Ovary (tissue), 9 donors: ENCODE results near the gene CLIC5. TPM values are rescaled to one million over a fixed set of nuclear protein-coding genes. Genes with fewer than 3 reads are reported as not detected.

Experiments
- DNase-seq, 5 donors: peaks; one replicate each; pipeline ENCODE4 v3.0.0-alpha.2; 2019 to 2020
- H3K27ac ChIP-seq, 2 donors: fragments of 200-600 bp; one replicate each; pipeline versions ENCODE4 v1.5.1 to v1.8.0; 2019 to 2022
- H3K27me3 ChIP-seq: fragments of 200-600 bp; one replicate; pipeline ENCODE4 v1.8.0; 2022
- H3K36me3 ChIP-seq: fragments of 200-600 bp; sonication (generic); one replicate; pipeline ENCODE4 v1.5.1; 2019
- H3K4me1 ChIP-seq: one replicate; pipeline ENCODE4 v1.8.1; 2013; ENCODE audit warnings: mild to moderate bottlenecking, moderate library complexity; ENCODE audit not compliant: insufficient read depth
- H3K4me3 ChIP-seq: fragments of 200-600 bp; sonication (generic); one replicate; pipeline ENCODE4 v1.5.1; 2017
- H3K9me3 ChIP-seq, 2 donors: fragments of 200-600 bp in 1 of 2; sonication (generic) in 1 of 2; one replicate each; pipeline versions ENCODE4 v1.5.1 to v1.8.1; 2013 to 2019; ENCODE audit warnings: mild to moderate bottlenecking in 1 of 2, moderate library complexity in 1 of 2
- EP300 ChIP-seq: sonication (generic); formaldehyde crosslinking; IDR thresholded peaks from one replicate; pipeline ENCODE4 v1.6.1; 2017; ENCODE audit warnings: antibody characterized with exemption
- POLR2A ChIP-seq: fragments of 450-650 bp; IDR thresholded peaks from one replicate; pipeline ENCODE4 v1.6.1; 2017; ENCODE audit warnings: antibody characterized with exemption, mild to moderate bottlenecking, moderate library complexity
- WGBS, 3 donors: extraction: QIAGEN DNeasy Blood & Tissue Kit in 1 of 3; methylation state at CpG; one replicate each; pipeline versions ENCODE4 v1.1.5 to v1.1.7; 2013 to 2017; 5-methylcytosine and 5-hydroxymethylcytosine counted together
- intact Hi-C, 4 donors: fragments of 100-400 bp; cut with DNase I; formaldehyde crosslinking; loops; one replicate each; pipeline versions ENCODE4 v1.11.0 to v1.15.1; 2022 to 2023
- polyA plus RNA-seq, 2 donors: library from polyadenylated mRNA; stranded (reverse); fragments of 200-250 nt in 1 of 2; fragments of 350-450 nt in 1 of 2; fragmentation: Illumina TruSeq in 1 of 2; extraction: RNeasy Lipid Tissue Mini Kit (QIAGEN cat#74804) in 1 of 2; gene quantifications; one replicate each; pipeline ENCODE4 v1.2.3, GENCODE V29; 2013 to 2014
- total RNA-seq, 7 donors: library from RNA; depleted of rRNA in 2 of 7; stranded (reverse); fragments of >200 nt in 2 of 7; fragmentation: NEBNext Ultra II Directional in 3 of 7; extraction: Animal tissue kit (Norgen Biotek cat#: 25700) in 3 of 7; gene quantifications; one replicate each; pipeline versions ENCODE4 v1.1.0 to v1.2.4, GENCODE V29; 2016 to 2023
- TF ChIP-seq, protein P1 (sequence below), 3 donors: fragments of 450-650 bp in 2 of 3; fragments of 200-600 bp in 1 of 3; IDR thresholded peaks; one replicate each; pipeline versions ENCODE4 v1.5.1 to v1.8.0; 2016 to 2022; ENCODE audit warnings: antibody characterized with exemption in 3 of 3, mild to moderate bottlenecking in 1 of 3
- donor health status: DM: no; HTN: no; CAD: no; lungs with moderate emphysema.
- donor health status: DM: no; HTN: no; CAD: no.
- donor health status: Bipolar disorder and iron deficiency.
- donor health status: DM: yes; HTN: yes; CAD: no.
- donor health status: DM: no; HTN: no; CAD: no.
- donor health status: DM: yes; HTN: yes; CAD: no.

The CLIC5 gene
- total and polyA plus RNA-seq, 9 donors, result 0.27 to 42.3 (median 2.0) TPM

DNA sequence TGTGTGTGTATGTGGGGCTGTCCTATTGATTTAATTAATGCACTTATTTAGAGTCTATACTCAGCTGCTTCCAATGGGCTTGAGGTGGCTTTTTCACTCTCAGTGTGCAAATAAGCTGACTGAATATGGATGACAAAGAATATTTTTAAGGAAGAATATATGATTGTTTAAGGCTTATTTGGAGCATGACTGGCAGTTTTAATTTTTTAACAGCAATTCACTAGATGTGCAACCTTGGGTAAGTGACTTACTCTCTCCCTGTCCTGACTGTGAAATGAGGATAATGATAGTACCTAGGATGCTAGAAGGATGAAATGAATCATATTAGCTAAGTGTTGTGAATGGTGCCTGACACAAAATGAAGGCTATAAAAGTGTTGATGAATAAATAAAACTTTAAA, 67.9 kb downstream of the CLIC5 start:
- TF ChIP-seq EP300 (no peak), POLR2A (no peak)
- TF ChIP-seq, protein P1, sequence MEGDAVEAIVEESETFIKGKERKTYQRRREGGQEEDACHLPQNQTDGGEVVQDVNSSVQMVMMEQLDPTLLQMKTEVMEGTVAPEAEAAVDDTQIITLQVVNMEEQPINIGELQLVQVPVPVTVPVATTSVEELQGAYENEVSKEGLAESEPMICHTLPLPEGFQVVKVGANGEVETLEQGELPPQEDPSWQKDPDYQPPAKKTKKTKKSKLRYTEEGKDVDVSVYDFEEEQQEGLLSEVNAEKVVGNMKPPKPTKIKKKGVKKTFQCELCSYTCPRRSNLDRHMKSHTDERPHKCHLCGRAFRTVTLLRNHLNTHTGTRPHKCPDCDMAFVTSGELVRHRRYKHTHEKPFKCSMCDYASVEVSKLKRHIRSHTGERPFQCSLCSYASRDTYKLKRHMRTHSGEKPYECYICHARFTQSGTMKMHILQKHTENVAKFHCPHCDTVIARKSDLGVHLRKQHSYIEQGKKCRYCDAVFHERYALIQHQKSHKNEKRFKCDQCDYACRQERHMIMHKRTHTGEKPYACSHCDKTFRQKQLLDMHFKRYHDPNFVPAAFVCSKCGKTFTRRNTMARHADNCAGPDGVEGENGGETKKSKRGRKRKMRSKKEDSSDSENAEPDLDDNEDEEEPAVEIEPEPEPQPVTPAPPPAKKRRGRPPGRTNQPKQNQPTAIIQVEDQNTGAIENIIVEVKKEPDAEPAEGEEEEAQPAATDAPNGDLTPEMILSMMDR (IDR thresholded peaks at IDR 0.05), result no peak
- no peak overlapping the region for H3K4me3 ChIP-seq
- H3K27me3 ChIP-seq, result no peaks in the 10 kb centered on the region
- H3K9me3 ChIP-seq, result no peaks in the 10 kb centered on the region
- DNase-seq, result no peak
- no peaks in the 10 kb centered on the region for H3K36me3 ChIP-seq
- intact Hi-C loops, result no loop called here
- no peak overlapping the region for H3K27ac ChIP-seq
- peaks cover 3% of the 10 kb centered on the region for H3K4me1 ChIP-seq

DNA sequence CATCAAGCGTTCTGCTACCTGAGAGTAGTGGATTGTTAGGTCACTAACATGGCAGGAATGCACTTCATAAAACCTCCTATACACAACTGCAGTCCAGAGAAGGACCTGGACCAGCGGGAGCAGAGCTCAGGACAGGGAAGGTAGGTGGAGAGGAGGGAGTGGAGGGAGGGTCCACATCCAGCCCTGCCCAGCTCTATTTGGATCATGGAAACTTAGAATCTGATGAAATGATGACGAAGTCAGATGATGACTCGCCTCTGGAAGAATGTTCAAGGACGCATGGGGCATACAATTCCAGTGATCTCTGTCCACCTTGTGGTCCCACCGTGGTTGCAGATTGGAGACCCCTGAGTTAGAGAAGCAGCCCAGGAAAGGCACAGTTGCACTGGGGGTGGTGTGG, 68.8 kb downstream of the CLIC5 start:
- no peak for DNase-seq
- Histone ChIP-seq H3K27ac (no peak overlapping the region), H3K27me3 (no peaks in the 10 kb centered on the region), H3K9me3 (no peaks in the 10 kb centered on the region), H3K4me1 (peaks cover 3% of the 10 kb centered on the region), H3K36me3 (no peaks in the 10 kb centered on the region), H3K4me3 (no peak overlapping the region)
- intact Hi-C loops, result no loop called here
- WGBS, 3 donors, result 76% methylated on average over 6 of the region's 6 CpGs
- TF ChIP-seq EP300, result no peak
- TF ChIP-seq POLR2A, result no peak
- TF ChIP-seq, protein P1 (IDR thresholded peaks at IDR 0.05), result no peak

DNA sequence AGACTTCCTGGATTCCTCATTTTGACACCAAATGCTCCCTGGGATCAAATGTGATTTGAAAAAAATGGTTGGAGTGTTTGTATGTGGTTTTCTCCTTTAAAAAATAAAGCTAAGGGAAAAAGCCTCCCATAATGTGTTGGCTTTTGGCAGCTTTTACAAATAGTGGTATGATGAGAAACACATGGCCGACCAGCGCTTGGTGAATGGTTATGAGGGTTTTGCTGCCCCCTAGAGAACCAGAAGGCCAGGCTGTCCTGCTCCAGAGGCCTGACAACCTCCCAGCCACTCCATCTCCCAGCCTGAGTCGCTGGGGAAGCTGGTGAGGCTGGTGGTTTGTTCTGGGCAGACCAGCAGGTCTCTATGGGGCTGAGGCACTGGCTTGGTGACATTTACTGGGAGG, 69.3 kb downstream of the CLIC5 start:
- intact Hi-C loops, result no loop called here
- TF ChIP-seq, protein P1 (IDR thresholded peaks at IDR 0.05), result peak in 1 of 3 donors; percentile 24
- TF ChIP-seq POLR2A, result no peak
- Histone ChIP-seq H3K27me3 (no peaks in the 10 kb centered on the region), H3K9me3 (no peaks in the 10 kb centered on the region), H3K36me3 (no peaks in the 10 kb centered on the region), H3K4me3 (no peak overlapping the region), H3K27ac (no peak overlapping the region), H3K4me1 (peaks cover 3% of the 10 kb centered on the region)
- 14 to 21% (median 17%) methylated on average over 3 of the region's 3 CpGs for WGBS, 3 donors
- DNase-seq, result peak; percentile 42 to 58 (median 46)

DNA sequence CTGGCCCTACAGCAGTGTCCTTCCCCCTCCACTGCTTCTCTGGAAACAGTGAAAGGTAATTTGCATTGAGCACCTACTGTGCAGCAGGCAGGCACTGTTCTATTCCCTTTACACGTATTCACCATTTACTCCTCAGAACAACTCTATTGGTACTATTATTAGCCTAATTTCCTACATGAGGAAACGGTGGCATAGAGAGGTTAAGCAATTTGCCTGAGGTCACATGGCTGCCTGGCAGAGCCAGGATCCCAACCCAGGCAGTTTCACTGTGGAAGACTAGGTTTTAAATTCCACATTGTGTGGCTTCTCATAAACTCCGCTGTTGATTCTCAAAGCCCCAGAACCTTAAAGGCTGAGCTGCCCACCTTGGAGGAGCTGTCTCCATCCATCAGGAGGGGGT, 72.7 kb downstream of the CLIC5 start:
- no peak for DNase-seq
- Histone ChIP-seq H3K4me3 (no peak overlapping the region), H3K9me3 (no peaks in the 10 kb centered on the region), H3K27me3 (no peaks in the 10 kb centered on the region), H3K27ac (no peak overlapping the region), H3K36me3 (no peaks in the 10 kb centered on the region), H3K4me1 (peaks cover 3% of the 10 kb centered on the region)
- TF ChIP-seq, protein P1 (IDR thresholded peaks at IDR 0.05), result no peak
- TF ChIP-seq POLR2A (no peak), EP300 (no peak)
- intact Hi-C loops, result no loop called here
- WGBS, 3 donors, result 86 to 89% (median 89%) methylated on average over 3 of the region's 3 CpGs

DNA sequence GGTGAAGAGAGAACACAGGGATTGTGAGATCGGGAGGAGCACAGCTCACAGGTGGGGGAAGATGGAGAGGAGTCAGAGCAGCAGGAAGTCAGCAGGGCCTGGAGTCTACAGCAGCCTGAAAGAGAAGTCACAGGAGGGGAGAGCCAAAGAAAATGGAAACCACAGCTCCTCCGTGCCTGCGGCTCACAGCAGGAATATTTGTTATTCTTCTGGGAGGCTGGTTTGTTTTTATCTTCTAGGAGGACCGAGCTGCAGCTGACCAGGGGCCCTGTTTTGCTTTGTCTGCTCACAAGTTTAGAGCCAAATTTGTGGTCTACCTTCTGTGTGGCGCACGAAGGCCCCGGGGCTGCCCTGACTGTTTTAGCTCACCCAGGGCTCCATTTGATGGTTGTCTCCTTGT, 81.8 kb downstream of the CLIC5 start:
- 19 to 38% (median 23%) methylated on average over 7 of the region's 7 CpGs for WGBS, 3 donors
- TF ChIP-seq POLR2A, result no peak
- TF ChIP-seq, protein P1 (IDR thresholded peaks at IDR 0.05), result no peak
- no peak for TF ChIP-seq EP300
- no peak overlapping the region for H3K27ac ChIP-seq
- H3K27me3 ChIP-seq, result no peaks in the 10 kb centered on the region
- H3K4me3 ChIP-seq, result no peak overlapping the region
- intact Hi-C loops, result no loop called here
- no peak for DNase-seq
- H3K36me3 ChIP-seq, result no peaks in the 10 kb centered on the region
- no peaks in the 10 kb centered on the region for H3K4me1 ChIP-seq
- no peaks in the 10 kb centered on the region for H3K9me3 ChIP-seq
